ENCODE results near the gene TCN2.
"Not testable (repeated sequence)": the region's sequence is repeated elsewhere in the genome, so short reads cannot be mapped to it uniquely, and the experiment has no call there.

TCN2 gene

GRCh38 chr22:30662040-30662439 is 55.1 kb downstream of the TCN2 start:
- H3K9ac ChIP-seq (ENCODE audit: low read depth, low read length): no peak overlapping the region
- H3K4me1 ChIP-seq (ENCODE audit: insufficient read depth, low read length): no peaks in the 10 kb centered on the region
- H3K9me3 ChIP-seq (ENCODE audit: control insufficient read depth, insufficient read depth, low read length): no peaks in the 10 kb centered on the region
- no peaks in the 10 kb centered on the region for H3K36me3 ChIP-seq (ENCODE audit: insufficient read depth, low read length)

GRCh38 chr22:30664798-30665197 is 57.8 kb downstream of the TCN2 start:
- H3K9me3 ChIP-seq (ENCODE audit: control insufficient read depth, insufficient read depth, low read length): no peaks in the 10 kb centered on the region
- H3K4me1 ChIP-seq (ENCODE audit: insufficient read depth, low read length): no peaks in the 10 kb centered on the region
- no peaks in the 10 kb centered on the region for H3K36me3 ChIP-seq (ENCODE audit: insufficient read depth, low read length)
- no peak overlapping the region for H3K9ac ChIP-seq (ENCODE audit: low read depth, low read length)

GRCh38 chr22:30665266-30665665 is 58.3 kb downstream of the TCN2 start:
- Histone ChIP-seq H3K4me1 (ENCODE audit: insufficient read depth, low read length) (no peaks in the 10 kb centered on the region), H3K36me3 (ENCODE audit: insufficient read depth, low read length) (no peaks in the 10 kb centered on the region), H3K9ac (ENCODE audit: low read depth, low read length) (no peak overlapping the region), H3K9me3 (ENCODE audit: control insufficient read depth, insufficient read depth, low read length) (no peaks in the 10 kb centered on the region)

- H3K4me1 ChIP-seq (ENCODE audit: insufficient read depth, low read length): no peaks in the 10 kb centered on the region
- no peaks in the 10 kb centered on the region for H3K36me3 ChIP-seq (ENCODE audit: insufficient read depth, low read length)
These were observed 58.8 kb downstream of the TCN2 start for GRCh38 chr22:30665786-30666185.

GRCh38 chr22:30667107-30667493 is 60.1 kb downstream of the TCN2 start:
- Histone ChIP-seq H3K9ac (ENCODE audit: low read depth, low read length) (peak overlapping the region; percentile 54; the same call in 1 of the 2 replicates), H3K9me3 (ENCODE audit: control insufficient read depth, insufficient read depth, low read length) (no peaks in the 10 kb centered on the region), H3K36me3 (ENCODE audit: insufficient read depth, low read length) (no peaks in the 10 kb centered on the region), H3K4me1 (ENCODE audit: insufficient read depth, low read length) (no peaks in the 10 kb centered on the region)

More at GRCh38 chr22:30665786-30666185, 58.8 kb downstream of the TCN2 start:
- H3K9me3 ChIP-seq (ENCODE audit: control insufficient read depth, insufficient read depth, low read length): no peaks in the 10 kb centered on the region
- H3K9ac ChIP-seq (ENCODE audit: low read depth, low read length): no peak overlapping the region

GRCh38 chr22:30667494-30668385 is 60.8 kb downstream of the TCN2 start, which contains the start of gene DUSP18:
DUSP18 (minus strand) TSS chr22:30667875; CDS start chr22:30664003, 3,872 bp downstream.
- peak within 1 kb of the TSS; percentile 54 for H3K9ac ChIP-seq (ENCODE audit: low read depth, low read length)
- no peaks in the 10 kb centered on the region for H3K4me1 ChIP-seq (ENCODE audit: insufficient read depth, low read length)
- no peaks in the 10 kb centered on the region for H3K9me3 ChIP-seq (ENCODE audit: control insufficient read depth, insufficient read depth, low read length)
- no peaks in the 10 kb centered on the region for H3K36me3 ChIP-seq (ENCODE audit: insufficient read depth, low read length)

- Histone ChIP-seq H3K9me3 (ENCODE audit: control insufficient read depth, insufficient read depth, low read length) (no peaks in the 10 kb centered on the region), H3K4me1 (ENCODE audit: insufficient read depth, low read length) (no peaks in the 10 kb centered on the region), H3K36me3 (ENCODE audit: insufficient read depth, low read length) (no peaks in the 10 kb centered on the region), H3K9ac (ENCODE audit: low read depth, low read length) (peak overlapping the region; percentile 54)
These were observed 61.4 kb downstream of the TCN2 start for GRCh38 chr22:30668386-30668710.

- no peak overlapping the region for H3K9ac ChIP-seq (ENCODE audit: low read depth, low read length)
- H3K9me3 ChIP-seq (ENCODE audit: control insufficient read depth, insufficient read depth, low read length): no peaks in the 10 kb centered on the region
- H3K4me1 ChIP-seq (ENCODE audit: insufficient read depth, low read length): no peaks in the 10 kb centered on the region
- H3K36me3 ChIP-seq (ENCODE audit: insufficient read depth, low read length): no peaks in the 10 kb centered on the region
These were observed 64.1 kb downstream of the TCN2 start for GRCh38 chr22:30671071-30671470.

GRCh38 chr22:30673136-30673535 is 66.2 kb downstream of the TCN2 start:
- no peak overlapping the region for H3K9ac ChIP-seq (ENCODE audit: low read depth, low read length)
- H3K4me1 ChIP-seq (ENCODE audit: insufficient read depth, low read length): no peaks in the 10 kb centered on the region
- no peaks in the 10 kb centered on the region for H3K36me3 ChIP-seq (ENCODE audit: insufficient read depth, low read length)
- H3K9me3 ChIP-seq (ENCODE audit: control insufficient read depth, insufficient read depth, low read length): no peaks in the 10 kb centered on the region

GRCh38 chr22:30674482-30674881 is 67.5 kb downstream of the TCN2 start:
- Histone ChIP-seq H3K36me3 (ENCODE audit: insufficient read depth, low read length) (no peaks in the 10 kb centered on the region), H3K9ac (ENCODE audit: low read depth, low read length) (no peak overlapping the region), H3K9me3 (ENCODE audit: control insufficient read depth, insufficient read depth, low read length) (no peaks in the 10 kb centered on the region), H3K4me1 (ENCODE audit: insufficient read depth, low read length) (no peaks in the 10 kb centered on the region)

- Histone ChIP-seq H3K36me3 (ENCODE audit: insufficient read depth, low read length) (no peaks in the 10 kb centered on the region), H3K9me3 (ENCODE audit: control insufficient read depth, insufficient read depth, low read length) (no peaks in the 10 kb centered on the region), H3K4me1 (ENCODE audit: insufficient read depth, low read length) (no peaks in the 10 kb centered on the region), H3K9ac (ENCODE audit: low read depth, low read length) (no peak overlapping the region)
These were observed 68.5 kb downstream of the TCN2 start for GRCh38 chr22:30675436-30675835.

- H3K9ac ChIP-seq (ENCODE audit: low read depth, low read length); H3K36me3 ChIP-seq (ENCODE audit: insufficient read depth, low read length); H3K9me3 ChIP-seq (ENCODE audit: control insufficient read depth, insufficient read depth, low read length); H3K4me1 ChIP-seq (ENCODE audit: insufficient read depth, low read length): not testable (repeated sequence)
These were observed 69.6 kb downstream of the TCN2 start for GRCh38 chr22:30676565-30676964.

All from ES-I3 (cell line).